HCT116 (cell line): ENCODE data around the gene FRMD3. TPM values are rescaled to one million over a fixed set of nuclear protein-coding genes. Genes with fewer than 3 reads are reported as not detected.

ENCODE experiments used
- ATAC-seq: fragments of 200-7000 bp; cut with Tn5 transposase; 2 replicates; pipeline ENCODE4 v1.9.1; 2020; ENCODE audit warnings: mild to moderate bottlenecking, moderate library complexity
- BruUV-seq: library from RNA; stranded (reverse); fragments of 400-500 nt; replicated peaks from 2 replicates; lab custom pipeline; 2021; lab: Mats Ljungman, UMichigan
- CTCF ChIA-PET: fragments of 300-600 bp; sonication (Branson Sonifier 250); formaldehyde crosslinking; loops from one replicate; lab custom pipeline; 2021; ENCODE audit warnings: antibody characterized with exemption; lab: Charles Lee
- POLR2A ChIA-PET: fragments of 300-600, 350-600 bp; sonication (Branson Sonifier 250); formaldehyde crosslinking; loops from one replicate; lab custom pipeline; 2021; ENCODE audit warnings: antibody characterized with exemption; lab: Charles Lee
- RAD21 ChIA-PET, 2 experiments: fragments of 300-600 bp; sonication (Branson Sonifier 250); formaldehyde crosslinking; loops; one replicate each; lab custom pipeline; 2023; ENCODE audit warnings: low total read pairs in 2 of 2; ENCODE audit not compliant: uncharacterized antibody in 2 of 2, unreplicated experiment in 2 of 2, low non-redundant PET in 1 of 2; lab: Charles Lee
- DNase-seq: peaks from one replicate; pipeline ENCODE4 v3.0.0-alpha.2; 2010; ENCODE audit warnings: low read depth, low spot score
- H2AFZ ChIP-seq: fragments of 200-600 bp; shearing (Covaris generic), sonication (generic); 2 replicates; pipeline ENCODE4 v1.6.1; 2017; ENCODE audit warnings: low read depth, mixed run types, mixed read lengths, antibody characterized with exemption, low read length; ENCODE audit not compliant: poor library complexity, severe bottlenecking
- H3K27ac ChIP-seq: 2 replicates; pipeline ENCODE4 v1.5.1; 2012; ENCODE audit warnings: low read depth, low read length
- H3K27me3 ChIP-seq: fragments of 200-600 bp; sonication (generic); 2 replicates; pipeline ENCODE4 v1.6.1; 2016; ENCODE audit warnings: mixed run types, low read length, mixed read lengths; ENCODE audit not compliant: insufficient read depth
- H3K36me3 ChIP-seq, 2 experiments: fragments of 200-500 bp in 1 of 2; fragments of 200-600 bp in 1 of 2; sonication (Bioruptor generic) in 1 of 2; sonication (generic) in 1 of 2; 2 replicates each; pipeline versions ENCODE4 v1.5.1 to v1.6.1; 2014 to 2016; ENCODE audit warnings: low read length in 2 of 2, inconsistent platforms in 1 of 2, mixed read lengths in 1 of 2, mixed run types in 1 of 2; ENCODE audit not compliant: insufficient read depth in 2 of 2, control insufficient read depth in 1 of 2
- H3K4me1 ChIP-seq, 2 experiments: fragments of 200-600 bp in 1 of 2; sonication (generic) in 1 of 2; 2 replicates each; pipeline versions ENCODE4 v1.5.1 to v1.6.1; 2012 to 2017; ENCODE audit warnings: low read length in 2 of 2, inconsistent platforms in 1 of 2, mild to moderate bottlenecking in 1 of 2, mixed read lengths in 1 of 2, mixed run types in 1 of 2, moderate library complexity in 1 of 2; ENCODE audit not compliant: insufficient read depth in 2 of 2, control insufficient read depth in 1 of 2
- H3K4me2 ChIP-seq: fragments of 200-600 bp; sonication (generic); 2 replicates; pipeline ENCODE4 v1.6.1; 2017; ENCODE audit warnings: mixed run types, low read length, mixed read lengths
- H3K4me3 ChIP-seq, 2 experiments: fragments of 200-600 bp in 1 of 2; sonication (generic) in 1 of 2; replicated peaks in 1 of 2; 2 replicates each; pipeline ENCODE4 v1.5.1; 2011 to 2016; ENCODE audit warnings: low read length in 2 of 2, control low read depth in 1 of 2, low read depth in 1 of 2, mild to moderate bottlenecking in 1 of 2, mixed read lengths in 1 of 2, mixed run types in 1 of 2
- H3K79me2 ChIP-seq: fragments of 200-600 bp; sonication (generic); 2 replicates; pipeline ENCODE4 v1.6.1; 2017; ENCODE audit warnings: mild to moderate bottlenecking, mixed run types, low read length, moderate library complexity, mixed read lengths; ENCODE audit not compliant: insufficient read depth
- H3K9ac ChIP-seq: fragments of 200-600 bp; sonication (generic); 2 replicates; pipeline ENCODE4 v1.6.1; 2016; ENCODE audit warnings: low read length, mixed read lengths
- H3K9me2 ChIP-seq: fragments of 200-600 bp; sonication (generic), shearing (Covaris generic); 2 replicates; pipeline ENCODE4 v1.6.1; 2017; ENCODE audit warnings: mixed run types, mild to moderate bottlenecking, moderate library complexity; ENCODE audit not compliant: insufficient read depth
- H3K9me3 ChIP-seq, 2 experiments: fragments of 200-500 bp in 1 of 2; fragments of 200-600 bp in 1 of 2; sonication (Bioruptor generic) in 1 of 2; sonication (generic) in 1 of 2; 2 replicates each; pipeline ENCODE4 v1.6.1; 2014 to 2017; ENCODE audit warnings: low read length in 2 of 2, mixed read lengths in 2 of 2, inconsistent platforms in 1 of 2, low read depth in 1 of 2, mild to moderate bottlenecking in 1 of 2, mixed run types in 1 of 2, moderate library complexity in 1 of 2; ENCODE audit not compliant: control insufficient read depth in 1 of 2, insufficient read depth in 1 of 2
- H4K20me1 ChIP-seq: fragments of 200-600 bp; sonication (generic), shearing (Covaris generic); 2 replicates; pipeline ENCODE4 v1.6.1; 2017; ENCODE audit warnings: mixed run types, mild to moderate bottlenecking, moderate library complexity; ENCODE audit not compliant: insufficient read depth
- ATF3 ChIP-seq: IDR thresholded peaks from 2 replicates; pipeline ENCODE4 v1.6.1; 2012
- CBX3 ChIP-seq: IDR thresholded peaks from 2 replicates; pipeline ENCODE4 v1.6.1; 2012; ENCODE audit warnings: low read depth
- EGR1 ChIP-seq: IDR thresholded peaks from 2 replicates; pipeline ENCODE4 v1.6.1; 2012; ENCODE audit warnings: low read depth
- ELF1 ChIP-seq: IDR thresholded peaks from 2 replicates; pipeline ENCODE4 v1.6.1; 2012; ENCODE audit warnings: low read depth, borderline replicate concordance
- EZH2 ChIP-seq: fragments of 200-600 bp; sonication (generic); IDR thresholded peaks from 2 replicates; pipeline ENCODE4 v1.6.1; 2017; ENCODE audit warnings: antibody characterized with exemption, mixed run types
- EZH2phosphoT487 ChIP-seq: fragments of 200-600 bp; IDR thresholded peaks from 2 replicates; pipeline ENCODE4 v1.6.1; 2018; ENCODE audit warnings: antibody characterized with exemption, borderline replicate concordance
- FOSL1 ChIP-seq: IDR thresholded peaks from 2 replicates; pipeline ENCODE4 v1.6.1; 2012; ENCODE audit warnings: low read depth
- POLR2AphosphoS5 ChIP-seq: IDR thresholded peaks from 2 replicates; pipeline ENCODE4 v1.6.1; 2011; ENCODE audit warnings: mild to moderate bottlenecking, low read depth, low read length, moderate library complexity
- RAD21 ChIP-seq: IDR thresholded peaks from 2 replicates; pipeline ENCODE4 v1.6.1; 2012; ENCODE audit warnings: low read depth, mild to moderate bottlenecking
- REST ChIP-seq: IDR thresholded peaks from 2 replicates; pipeline ENCODE4 v1.6.1; 2012; ENCODE audit warnings: low read depth
- SIN3A ChIP-seq: IDR thresholded peaks from 2 replicates; pipeline ENCODE4 v1.6.1; 2012; ENCODE audit warnings: low read depth
- SP1 ChIP-seq: IDR thresholded peaks from 2 replicates; pipeline ENCODE4 v1.6.1; 2012; ENCODE audit warnings: low read depth
- SRF ChIP-seq: IDR thresholded peaks from 2 replicates; pipeline ENCODE4 v1.6.1; 2012; ENCODE audit warnings: low read depth
- ZBTB33 ChIP-seq: IDR thresholded peaks from 2 replicates; pipeline ENCODE4 v1.6.1; 2011; ENCODE audit warnings: mild to moderate bottlenecking, low read length, moderate library complexity; ENCODE audit not compliant: insufficient replicate concordance; ENCODE audit errors: extremely low read depth
- ZFX ChIP-seq: fragments of 450-650 bp; IDR thresholded peaks from 2 replicates; pipeline ENCODE4 v1.6.1; 2017
- ZNF274 ChIP-seq: fragments of 200-500 bp; sonication (Bioruptor generic); IDR thresholded peaks from 2 replicates; pipeline ENCODE4 v1.6.1; 2014; ENCODE audit warnings: mild to moderate bottlenecking, low read depth, low read length, inconsistent platforms
- intact Hi-C: fragments of 100-400 bp; cut with micrococcal nuclease; formaldehyde crosslinking; loops from 2 replicates; pipeline ENCODE4 v1.10.0; 2022
- total RNA-seq: library from RNA; stranded (reverse); gene quantifications from one replicate; pipeline ENCODE4 v1.2.1, GENCODE V29; 2021; ENCODE audit not compliant: unreplicated experiment

FRMD3 gene
- total RNA-seq, 1 experiment from 2014 or later = 0.89 TPM

- no peak for TF ChIP-seq REST
Measured at GRCh38 chr9:83447351-83447750, 90.8 kb downstream of the FRMD3 start (continued).

- intact Hi-C loops = no loop called here
- H3K79me2 ChIP-seq = no peaks in the 10 kb centered on the region
- no peaks in the 10 kb centered on the region for H3K9me3 ChIP-seq
- no peaks in the 10 kb centered on the region for H3K27me3 ChIP-seq
- H4K20me1 ChIP-seq = no peaks in the 10 kb centered on the region
- H3K36me3 ChIP-seq = no peaks in the 10 kb centered on the region
- ATAC-seq (no peak), DNase-seq (no peak)
- ChIA-PET POLR2A (no interaction called here), RAD21 (no interaction called here), CTCF (no interaction called here)
- H3K27ac ChIP-seq = no peak overlapping the region
- no peak overlapping the region for H3K4me3 ChIP-seq
- no peak overlapping the region for H3K9ac ChIP-seq
- no peak overlapping the region for H3K4me2 ChIP-seq
- H3K9me2 ChIP-seq = no peaks in the 10 kb centered on the region
- H2AFZ ChIP-seq = no peak overlapping the region
- H3K4me1 ChIP-seq = peaks cover 0 to 3% of the 10 kb centered on the region in 2 experiments; a peak in 1 of 4 replicates
- TF ChIP-seq ZFX = no peak
- TF ChIP-seq EZH2 = no peak
- no peak for TF ChIP-seq ELF1
- TF ChIP-seq ZBTB33 = no peak
- no peak for TF ChIP-seq ZNF274
- TF ChIP-seq SRF = no peak
- no peak for TF ChIP-seq ATF3
- TF ChIP-seq EGR1 = no peak
- no peak for TF ChIP-seq CBX3
- no peak for TF ChIP-seq SP1
- no peak for TF ChIP-seq POLR2AphosphoS5
- TF ChIP-seq EZH2phosphoT487 = no peak
- no peak for TF ChIP-seq SIN3A
- no peak for TF ChIP-seq RAD21
- TF ChIP-seq FOSL1 = no peak
- BruUV-seq = no TSS peak
Measured at GRCh38 chr9:83445703-83446265, 92.4 kb downstream of the FRMD3 start.
